ENCODE results near the gene SSTR3.
A peak's percentile ranks its signal among the peaks of the same experiment; 100 is the strongest.
"Not testable (repeated sequence)": the region's sequence is repeated elsewhere in the genome, so short reads cannot be mapped to it uniquely, and the experiment has no call there.

SSTR3 gene

DNA sequence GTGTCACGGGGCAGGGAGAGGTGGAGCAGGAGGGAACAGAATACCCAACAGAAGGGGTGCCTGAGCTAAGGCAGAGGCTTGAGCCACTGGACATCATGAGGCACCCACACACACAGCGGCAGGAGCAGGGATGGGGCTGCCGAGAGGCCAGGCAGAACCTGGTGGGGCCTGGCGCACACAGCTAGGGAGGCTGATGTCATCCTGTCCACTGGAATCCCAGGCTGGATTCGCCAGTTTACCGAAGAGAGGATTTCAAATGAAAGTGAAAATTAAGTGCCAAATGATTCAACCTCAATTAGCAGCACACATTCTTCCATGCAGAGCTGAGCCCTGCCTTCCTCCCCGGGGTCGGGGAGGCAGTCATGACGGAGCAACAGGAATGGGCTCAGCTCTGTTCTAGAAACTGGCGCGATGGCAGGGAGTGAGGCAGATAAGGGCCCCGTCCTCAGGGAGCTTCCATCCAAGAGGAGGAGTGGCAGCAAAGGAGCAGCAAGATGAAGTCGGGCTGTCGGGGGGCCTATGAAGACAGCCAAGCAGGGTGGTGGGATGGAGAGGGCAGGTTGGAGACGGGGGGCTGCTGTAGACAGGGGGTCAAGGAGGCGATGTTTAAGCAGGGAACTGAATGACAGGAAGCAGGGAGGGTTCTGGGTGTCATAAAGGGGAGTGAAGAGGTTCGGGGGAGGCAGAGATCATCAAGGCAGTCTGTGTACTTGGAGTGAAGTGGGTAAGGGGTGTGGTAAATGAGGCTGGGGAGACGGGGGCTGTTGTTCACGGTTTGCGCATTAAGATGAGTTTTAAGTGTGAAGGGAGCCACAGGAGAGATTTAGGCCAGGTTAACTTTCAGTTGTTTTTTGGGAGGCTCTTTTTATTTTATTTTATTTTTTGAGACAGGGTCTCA is 25.3 kb upstream of the SSTR3 start:
- peak overlapping the region; percentile 94 for H3K27ac Mint-ChIP-seq
- CTCF ChIA-PET = interaction anchor here (0.7 to 9.8 kb wide), 7 partner anchors 11 to 329 kb away, joined by 3 to 134 read pairs (median 3); no protein-coding TSS in a partner anchor
- DNase-seq = no peak

DNA sequence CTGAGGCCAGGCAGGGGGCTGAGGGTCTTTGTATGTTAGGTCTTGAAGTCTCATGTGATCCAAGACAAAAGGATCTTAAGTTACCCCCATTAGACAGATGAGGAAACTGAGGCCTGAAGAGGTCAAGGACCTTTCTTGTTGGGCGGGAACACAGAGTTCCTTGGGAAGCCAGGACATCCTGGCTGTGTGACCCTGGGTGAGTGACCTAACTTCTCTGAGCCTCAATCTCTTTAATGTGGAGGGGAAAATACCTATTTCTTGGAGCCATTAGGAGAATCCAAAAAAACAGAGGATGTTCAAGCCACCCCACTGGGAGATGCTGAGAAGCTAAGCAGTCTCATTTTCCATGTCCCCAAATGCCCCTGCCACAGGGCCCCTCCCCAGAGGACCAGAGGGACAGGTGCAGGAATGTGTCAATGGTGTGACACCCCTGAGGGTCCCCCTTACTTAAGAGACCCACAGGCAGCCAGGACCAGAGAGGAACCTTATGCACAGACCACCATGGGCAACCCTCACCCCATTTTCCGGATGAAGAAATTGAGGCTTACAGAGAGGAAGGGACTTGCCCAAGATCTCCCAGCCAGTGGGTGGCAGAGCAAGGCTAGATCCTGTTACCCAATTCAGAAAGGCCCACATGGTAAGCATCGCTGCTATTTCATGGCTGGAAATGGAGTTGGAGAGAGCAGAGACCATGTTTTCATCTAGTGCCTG is 23.8 kb upstream of the SSTR3 start:
- peak overlapping the region; percentile 98 for H3K27ac Mint-ChIP-seq
- peak; percentile 20 for DNase-seq
- CTCF ChIA-PET = no interaction called here
- H3K4me3 Mint-ChIP-seq = peak overlapping the region; percentile 69
- H3K9me3 Mint-ChIP-seq = no peaks in the 10 kb centered on the region
- H3K4me1 Mint-ChIP-seq = peaks cover 98% of the 10 kb centered on the region
- peaks cover 93% of the 10 kb centered on the region for H3K36me3 Mint-ChIP-seq
- no peaks in the 10 kb centered on the region for H3K27me3 Mint-ChIP-seq

More for the DNA sequence above, 25.3 kb upstream of the SSTR3 start:
- Mint-ChIP-seq H3K36me3 (peaks cover 93% of the 10 kb centered on the region), H3K4me3 (peak overlapping the region; percentile 100), H3K27me3 (no peaks in the 10 kb centered on the region), H3K9me3 (no peaks in the 10 kb centered on the region), H3K4me1 (peaks cover 92% of the 10 kb centered on the region)

DNA sequence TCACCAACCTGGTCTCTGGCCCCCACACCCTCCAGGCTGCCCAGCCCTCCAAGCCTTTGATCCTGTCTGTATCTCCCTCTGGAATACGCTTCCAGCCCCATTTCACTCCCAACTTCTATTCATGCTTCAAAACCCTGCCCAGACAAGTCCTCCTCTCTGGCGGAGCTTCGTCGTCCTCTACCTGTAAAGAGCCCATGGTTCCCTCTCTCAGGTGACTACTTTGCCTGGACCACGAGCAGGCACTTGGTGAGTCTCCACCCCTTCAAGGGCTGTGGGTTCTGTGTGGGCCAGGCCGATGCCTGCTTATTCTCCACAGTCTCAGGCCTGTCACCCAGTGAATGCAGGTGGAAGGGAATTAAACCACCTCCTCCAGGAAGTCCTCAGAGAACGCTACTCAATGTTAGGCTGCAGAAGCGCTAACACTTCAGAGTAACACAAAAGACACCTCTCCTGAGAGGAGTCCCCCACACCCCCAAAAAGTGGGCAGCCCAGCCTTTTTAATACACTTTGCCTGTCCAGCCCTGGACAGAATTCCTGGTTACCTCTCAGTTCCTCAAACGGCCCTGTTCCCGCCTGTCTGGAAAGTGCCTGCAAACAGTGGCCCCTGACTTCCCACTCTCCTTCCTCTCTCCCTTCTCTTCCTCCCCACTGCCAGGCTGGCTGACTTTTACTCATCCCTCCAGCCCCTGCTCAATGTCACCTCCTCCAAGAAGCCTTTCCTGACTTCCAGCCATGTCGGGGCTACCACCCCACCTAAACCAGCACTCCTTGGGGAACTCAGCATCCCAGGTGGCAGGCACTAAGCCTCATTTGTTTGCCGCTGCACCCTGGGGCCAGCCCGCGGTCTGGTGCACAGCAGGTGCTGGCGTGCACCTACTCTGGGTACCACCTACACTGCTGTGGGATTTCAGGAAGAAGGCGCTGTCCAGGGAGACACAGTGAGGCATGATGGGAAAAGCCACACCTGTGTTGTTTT is 22.7 kb upstream of the SSTR3 start:
- Mint-ChIP-seq H3K9me3 (no peaks in the 10 kb centered on the region), H3K36me3 (peaks cover 89% of the 10 kb centered on the region), H3K4me1 (peaks cover 98% of the 10 kb centered on the region), H3K27me3 (no peaks in the 10 kb centered on the region), H3K4me3 (peak overlapping the region; percentile 46), H3K27ac (peak overlapping the region; percentile 98)
- DNase-seq = peak; percentile 21
- CTCF ChIA-PET = interaction anchor here (0.6 kb wide), 1 partner anchor 34 kb away, joined by 3 read pairs; no protein-coding TSS in a partner anchor

DNA sequence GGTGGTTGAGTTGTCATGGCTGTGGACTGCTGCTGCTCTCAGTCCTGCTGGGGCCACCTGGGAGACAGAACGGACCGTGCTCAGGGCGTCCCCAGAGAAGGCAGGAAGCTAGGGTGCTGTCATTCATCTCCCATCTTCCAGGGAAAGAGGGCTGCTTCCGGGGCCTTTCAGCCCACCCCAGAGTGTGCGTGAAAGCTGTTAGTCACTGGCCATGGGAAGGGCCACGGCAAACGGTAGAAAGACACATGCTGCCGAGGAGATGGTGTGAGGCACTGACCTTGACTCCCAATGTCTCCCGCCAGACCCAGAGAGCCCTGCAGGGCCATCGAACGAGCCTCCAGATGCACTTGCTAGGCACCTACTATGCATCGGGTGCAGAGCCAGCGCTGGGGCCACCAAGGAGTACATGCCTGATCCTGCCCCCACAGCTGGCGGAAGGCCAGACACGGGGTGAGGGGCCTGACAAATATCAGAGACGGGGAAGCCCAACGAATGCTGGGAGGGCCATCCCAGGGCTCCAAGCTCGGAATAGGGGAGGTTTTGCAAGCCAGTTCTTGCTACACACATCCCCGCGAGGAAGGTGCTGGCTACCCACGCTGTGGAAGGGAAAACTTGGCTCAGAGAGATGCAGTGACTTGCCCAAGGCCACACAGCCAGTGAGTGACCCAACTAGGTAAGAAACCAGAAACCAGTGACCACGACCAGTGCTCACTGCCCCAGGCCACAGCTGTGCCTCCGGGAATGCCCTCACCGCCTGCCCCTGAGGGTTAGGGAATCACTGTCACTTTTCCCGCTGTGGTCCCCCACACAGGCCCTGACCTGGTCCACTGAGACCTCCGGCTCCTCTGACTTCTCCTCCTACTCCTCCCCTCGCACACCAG is 21.7 kb upstream of the SSTR3 start:
- Mint-ChIP-seq H3K4me1 (peaks cover 98% of the 10 kb centered on the region), H3K27ac (peak overlapping the region; percentile 98), H3K36me3 (peaks cover 91% of the 10 kb centered on the region), H3K27me3 (no peaks in the 10 kb centered on the region), H3K9me3 (no peaks in the 10 kb centered on the region), H3K4me3 (peak overlapping the region; percentile 52)
- CTCF ChIA-PET = no interaction called here
- DNase-seq = peak; percentile 26

DNA sequence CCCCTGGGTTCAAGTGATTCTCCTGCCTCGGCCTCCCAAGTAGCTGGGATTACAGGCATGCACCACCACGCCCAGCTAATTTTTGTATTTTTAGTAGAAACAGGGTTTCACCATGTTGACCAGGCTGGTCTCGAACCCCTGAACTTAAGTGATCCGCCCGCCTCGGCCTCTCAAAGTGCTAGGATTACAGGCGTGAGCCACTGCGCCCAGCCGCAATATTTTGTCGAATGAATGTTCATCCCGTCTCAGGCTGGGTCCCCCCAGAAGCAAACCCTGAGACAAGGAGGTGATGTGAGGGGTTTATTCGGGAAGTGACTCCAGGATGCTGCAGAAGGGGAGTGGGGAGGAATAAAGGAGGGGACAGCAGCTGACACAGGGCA is 21.1 kb upstream of the SSTR3 start:
- H3K27me3 Mint-ChIP-seq, DNase-seq, CTCF ChIA-PET, H3K9me3 Mint-ChIP-seq: not testable (repeated sequence)
- peaks cover 98% of the 10 kb centered on the region for H3K4me1 Mint-ChIP-seq
- H3K36me3 Mint-ChIP-seq = peaks cover 91% of the 10 kb centered on the region
- peak overlapping the region; percentile 98 for H3K27ac Mint-ChIP-seq
- H3K4me3 Mint-ChIP-seq = peak overlapping the region; percentile 52

DNA sequence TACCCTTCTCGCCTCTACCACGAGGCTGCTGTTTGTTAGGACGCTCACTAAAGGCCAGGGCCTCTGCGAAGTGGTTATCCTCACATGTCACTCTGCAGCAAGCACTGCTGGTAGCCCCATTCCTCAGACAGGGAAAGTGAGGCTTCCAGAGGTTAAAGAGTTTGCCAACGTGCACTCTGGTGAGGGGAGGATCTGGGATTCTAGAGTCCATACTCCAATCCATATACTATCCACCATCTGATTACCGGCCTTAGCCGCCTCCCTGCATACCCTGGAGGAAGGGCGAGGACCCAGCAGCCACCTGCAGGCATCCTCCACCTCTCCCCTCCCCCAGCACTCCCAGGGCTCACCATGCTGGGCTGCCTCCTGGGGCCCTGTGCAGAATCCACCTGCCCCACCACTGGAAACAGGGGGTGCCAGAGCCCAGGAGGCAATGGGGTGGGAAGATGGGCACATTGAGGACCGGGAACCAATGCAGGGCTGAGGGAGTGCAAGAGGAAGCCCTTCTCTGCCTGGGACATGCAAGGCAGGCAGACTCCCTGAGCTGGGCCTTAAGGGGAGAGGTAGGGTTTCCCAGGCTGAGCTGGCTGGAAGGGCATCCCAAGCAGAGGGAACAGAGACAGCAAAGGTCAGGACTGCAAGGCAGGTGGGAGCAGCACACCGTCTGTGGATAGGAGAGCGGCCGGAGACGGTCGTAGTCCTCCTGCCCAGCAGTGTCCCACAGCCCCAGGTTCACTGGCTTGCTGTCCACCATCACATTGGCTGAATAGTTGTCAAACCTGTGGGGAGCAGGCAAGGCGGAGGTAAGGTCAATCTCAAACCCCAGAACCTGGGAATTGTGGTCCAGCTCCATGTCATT is 20.1 kb upstream of the SSTR3 start:
- Mint-ChIP-seq H3K4me3 (peak overlapping the region; percentile 71), H3K27me3 (no peaks in the 10 kb centered on the region), H3K9me3 (no peaks in the 10 kb centered on the region), H3K4me1 (peaks cover 99% of the 10 kb centered on the region), H3K36me3 (peaks cover 90% of the 10 kb centered on the region), H3K27ac (peak overlapping the region; percentile 98)
- CTCF ChIA-PET = interaction anchor here (0.7 to 1.2 kb wide), 2 partner anchors 10 to 27 kb away, joined by 3 to 4 read pairs; no protein-coding TSS in a partner anchor
- peak; percentile 54 for DNase-seq

DNA sequence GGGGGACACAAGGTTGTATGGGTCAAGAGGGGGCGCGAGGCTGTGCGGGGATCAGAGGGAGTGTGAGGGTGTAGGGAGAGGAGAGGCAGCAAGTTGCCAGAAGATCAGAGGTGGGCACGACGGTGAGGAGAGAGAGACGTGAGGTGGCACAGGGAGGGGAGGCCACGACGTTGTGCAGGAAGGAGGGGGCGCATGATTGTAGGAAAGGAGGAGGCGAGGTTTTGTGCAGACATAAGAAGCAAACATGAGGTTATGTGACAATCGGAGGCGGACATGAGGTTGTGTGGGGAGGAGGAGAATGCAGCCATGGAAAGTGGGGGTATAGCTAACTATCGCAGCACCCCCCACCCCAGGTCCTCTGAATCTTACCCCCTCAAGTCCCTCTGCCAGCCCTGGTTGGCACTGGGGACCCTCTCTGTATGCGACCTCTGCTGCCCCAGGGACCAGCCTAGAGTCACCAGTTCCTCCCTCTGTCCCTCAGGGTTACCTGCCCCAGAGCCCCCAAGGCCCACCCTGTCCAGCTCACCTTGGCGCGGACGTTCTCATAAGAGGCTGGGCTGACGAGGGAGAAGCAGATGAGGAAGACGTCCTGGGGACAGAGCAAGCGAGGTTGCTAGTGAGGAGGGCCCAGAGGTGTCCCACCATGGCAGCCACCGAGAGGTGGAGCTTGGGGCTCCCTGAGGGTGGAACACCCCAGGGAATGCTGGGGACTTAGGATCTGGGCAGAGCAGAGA is 19.3 kb upstream of the SSTR3 start:
- Mint-ChIP-seq H3K27me3 (no peaks in the 10 kb centered on the region), H3K27ac (peak overlapping the region; percentile 98), H3K4me3 (peak overlapping the region; percentile 71), H3K36me3 (peaks cover 84% of the 10 kb centered on the region), H3K9me3 (no peaks in the 10 kb centered on the region), H3K4me1 (peaks cover 92% of the 10 kb centered on the region)
- DNase-seq = peak; percentile 62
- CTCF ChIA-PET = interaction anchor here (1.2 to 2.5 kb wide), 6 partner anchors 10 to 29 kb away, joined by 4 to 12 read pairs (median 5); no protein-coding TSS in a partner anchor

DNA sequence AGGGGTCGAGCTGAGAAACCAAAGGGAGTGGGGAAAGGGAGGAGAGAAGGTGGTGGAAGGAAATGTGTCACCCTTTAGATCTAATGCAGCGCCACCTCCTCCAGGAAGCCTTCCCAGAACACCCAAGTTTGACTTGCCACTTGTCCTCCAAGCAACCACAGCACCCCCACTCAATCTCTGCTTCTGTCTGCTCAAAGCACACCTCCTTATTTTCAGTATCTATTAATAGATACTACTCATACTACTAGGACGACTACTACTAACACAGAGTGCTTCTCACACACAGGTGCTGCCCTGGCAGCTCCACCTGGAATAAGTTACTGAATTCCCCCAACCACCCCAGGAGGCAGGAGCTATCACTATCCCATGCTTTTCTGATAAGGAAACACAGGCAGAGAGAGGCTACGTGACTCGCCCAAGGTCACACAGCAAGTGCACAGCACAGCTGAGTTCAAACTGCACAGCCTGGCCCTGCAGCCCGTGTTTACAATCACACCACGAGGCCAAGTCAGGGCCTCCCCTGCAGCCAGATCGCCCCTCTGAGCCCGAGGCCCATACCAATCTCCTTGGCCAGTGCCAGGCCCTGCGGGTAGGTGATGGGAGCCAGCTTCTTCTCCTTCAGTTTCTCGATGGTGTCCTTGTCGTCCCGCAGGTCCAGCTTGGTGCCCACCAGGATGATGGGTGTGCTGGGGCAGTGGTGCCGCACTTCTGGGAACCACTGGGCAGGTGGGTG is 18.6 kb upstream of the SSTR3 start:
- Mint-ChIP-seq H3K27me3 (no peaks in the 10 kb centered on the region), H3K4me3 (peak overlapping the region; percentile 71), H3K36me3 (peaks cover 84% of the 10 kb centered on the region), H3K4me1 (peaks cover 92% of the 10 kb centered on the region), H3K9me3 (no peaks in the 10 kb centered on the region), H3K27ac (peak overlapping the region; percentile 98)
- CTCF ChIA-PET = interaction anchor here (1.3 to 2.5 kb wide), 5 partner anchors 10 to 30 kb away, joined by 4 to 12 read pairs (median 6); no protein-coding TSS in a partner anchor
- DNase-seq = peak; percentile 90

DNA sequence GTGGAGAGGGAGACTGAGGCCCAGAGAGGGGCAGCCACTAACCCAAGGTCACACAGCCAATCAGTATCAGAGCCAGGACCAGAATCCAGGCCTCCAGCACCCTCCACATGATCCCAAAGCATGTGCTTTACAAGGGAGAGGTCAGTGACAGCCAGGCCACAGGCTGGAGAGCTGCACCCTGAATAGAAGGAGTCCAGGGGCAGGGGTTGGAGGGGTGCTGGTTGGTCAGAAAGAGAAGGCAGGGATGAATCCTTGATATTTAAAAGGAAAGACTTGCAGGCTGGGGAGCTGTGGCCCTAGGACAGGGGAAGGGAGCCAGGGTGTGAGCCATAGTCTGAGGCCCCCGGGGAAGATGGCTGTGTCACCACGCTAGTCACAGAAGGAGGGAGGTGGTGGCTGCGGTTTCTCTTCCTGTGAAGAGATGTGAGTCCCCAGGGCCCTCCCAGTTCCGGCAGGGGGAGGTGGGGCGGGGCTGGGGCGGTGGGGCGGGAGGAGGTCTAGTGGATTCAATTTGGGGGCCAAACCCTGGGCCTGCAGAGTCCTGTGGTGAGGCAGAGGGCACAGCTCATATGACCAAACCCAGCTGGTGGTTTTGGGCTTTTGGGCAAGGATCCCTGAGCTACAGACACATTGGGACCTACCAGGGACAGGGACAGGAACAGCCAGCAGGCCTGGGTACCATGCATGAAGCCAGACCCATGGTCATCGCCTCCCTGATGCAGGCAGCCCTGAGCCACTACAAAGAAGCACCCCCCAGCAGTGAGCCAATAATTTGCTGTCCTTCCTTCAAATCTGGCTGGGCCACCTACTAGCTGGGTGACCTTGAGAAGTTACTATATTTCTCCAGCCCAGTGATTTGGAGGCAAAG is 17.8 kb upstream of the SSTR3 start:
- Mint-ChIP-seq H3K36me3 (peaks cover 84% of the 10 kb centered on the region), H3K4me3 (peak overlapping the region; percentile 71), H3K27ac (peak overlapping the region; percentile 98), H3K9me3 (no peaks in the 10 kb centered on the region), H3K4me1 (peaks cover 92% of the 10 kb centered on the region), H3K27me3 (no peaks in the 10 kb centered on the region)
- DNase-seq = peak; percentile 96
- CTCF ChIA-PET = interaction anchor here (0.8 to 2.5 kb wide), 11 partner anchors 10 to 150 kb away, joined by 3 to 12 read pairs (median 5); no protein-coding TSS in a partner anchor

DNA sequence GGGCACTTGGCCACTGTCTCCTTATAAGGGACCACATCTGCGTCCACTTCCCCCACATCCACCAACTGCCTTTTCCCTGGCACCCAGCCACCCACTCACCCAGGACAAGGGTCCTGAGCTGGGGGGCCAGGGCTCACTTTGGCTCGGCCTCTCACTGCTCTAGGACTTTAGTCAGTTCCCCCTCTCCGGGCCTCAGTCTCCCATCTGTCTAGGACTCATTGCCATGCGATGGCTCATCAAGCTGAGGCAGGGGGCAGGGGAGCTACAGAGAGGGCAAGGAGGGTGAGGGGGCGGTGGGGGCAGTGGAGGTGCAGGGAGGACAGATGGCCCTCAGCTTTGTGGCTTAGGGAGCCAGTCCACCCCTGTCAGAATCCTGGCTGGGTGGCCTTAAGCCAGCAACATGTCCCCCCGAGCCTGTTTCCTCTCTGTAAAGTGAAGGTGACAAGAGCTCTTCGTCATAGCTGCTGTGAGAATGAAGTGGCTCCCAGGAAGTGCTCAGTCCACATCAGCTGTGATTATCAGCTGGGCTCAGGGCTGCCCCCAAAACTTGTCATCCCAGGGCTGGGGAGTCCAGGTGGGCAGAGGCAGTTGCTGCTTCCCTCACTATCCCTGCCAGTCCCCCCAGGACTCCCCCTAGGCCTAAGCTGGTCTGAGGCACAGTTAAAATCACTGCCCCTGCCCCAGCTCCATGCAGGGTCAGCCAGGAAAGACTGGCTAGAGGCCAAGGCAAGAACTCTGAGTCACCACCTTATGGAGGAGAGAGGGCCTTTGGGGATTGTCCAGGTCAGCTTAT is 16.9 kb upstream of the SSTR3 start:
- peak overlapping the region; percentile 98 for H3K27ac Mint-ChIP-seq
- H3K9me3 Mint-ChIP-seq = no peaks in the 10 kb centered on the region
- DNase-seq = peak; percentile 63
- H3K27me3 Mint-ChIP-seq = no peaks in the 10 kb centered on the region
- peaks cover 92% of the 10 kb centered on the region for H3K4me1 Mint-ChIP-seq
- CTCF ChIA-PET = interaction anchor here (0.6 to 2.5 kb wide), 9 partner anchors 9 to 191 kb away, joined by 3 to 12 read pairs (median 4); no protein-coding TSS in a partner anchor
- peaks cover 84% of the 10 kb centered on the region for H3K36me3 Mint-ChIP-seq
- H3K4me3 Mint-ChIP-seq = peak overlapping the region; percentile 71

All from activated naive CD4-positive, alpha-beta T cell treated with anti-CD3 and anti-CD28 coated beads, Interleukin-2, amount 10 ng/mL, durations not matched to agents 7 days and 5 days (primary cell).